Raji (cell line): ENCODE measurements around the gene OSBPL3.

Source experiments
- POLR2A ChIP-seq: IDR thresholded peaks from 2 replicates; pipeline ENCODE4 v1.6.1; 2011; ENCODE audit warnings: low read depth, low read length, control low read depth; ENCODE audit not compliant: insufficient read depth

OSBPL3 gene

DNA sequence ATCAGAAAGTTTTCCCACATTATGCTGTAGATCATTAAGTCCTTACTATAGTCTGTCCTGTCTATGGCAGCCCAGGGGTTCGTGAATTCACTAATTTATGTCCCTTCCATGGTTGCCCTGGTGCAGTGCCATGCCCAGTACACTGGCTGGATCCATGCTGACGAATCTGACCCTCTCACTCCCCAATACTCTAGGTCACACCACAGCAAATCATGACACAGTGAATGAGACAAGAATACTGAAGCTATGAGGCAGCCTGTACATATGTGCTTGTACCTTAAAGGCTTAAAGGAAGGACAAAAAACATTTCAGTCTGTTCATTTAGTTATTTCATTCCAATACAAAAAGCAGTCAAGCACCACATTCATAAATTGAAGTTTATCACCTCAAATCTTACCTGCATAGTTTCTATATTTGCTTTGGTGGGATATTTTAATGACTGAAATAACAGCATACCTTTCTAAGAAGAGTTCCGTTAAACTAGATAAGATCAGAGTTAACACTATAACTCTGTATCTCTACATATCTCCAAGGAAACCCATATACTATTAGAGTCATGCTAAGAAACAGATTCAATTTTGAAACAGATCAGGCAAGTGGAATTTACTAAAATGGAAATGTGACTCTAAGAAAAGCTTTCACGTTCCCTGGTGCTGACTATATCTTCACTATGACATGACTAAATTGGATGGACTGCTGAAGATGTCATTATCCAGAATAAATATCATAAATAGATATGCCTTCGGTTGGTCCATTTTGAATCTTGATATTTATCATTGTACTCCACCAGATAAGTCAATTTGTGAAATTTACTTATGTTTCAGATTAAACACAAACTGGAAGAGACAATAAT, 36.7 kb downstream of the OSBPL3 start:
- TF ChIP-seq POLR2A, result no peak

- TF ChIP-seq POLR2A, result no peak
Measured at GRCh38 chr7:24942226-24942625, 37.8 kb downstream of the OSBPL3 start.

- no peak for TF ChIP-seq POLR2A
Measured at GRCh38 chr7:24939416-24939815, 40.6 kb downstream of the OSBPL3 start.

- TF ChIP-seq POLR2A, result no peak
Measured at GRCh38 chr7:24936121-24936824, 43.7 kb downstream of the OSBPL3 start.

GRCh38 chr7:24933298-24933697, 46.7 kb downstream of the OSBPL3 start:
- no peak for TF ChIP-seq POLR2A

GRCh38 chr7:24932815-24933214, 47.2 kb downstream of the OSBPL3 start:
- no peak for TF ChIP-seq POLR2A

GRCh38 chr7:24932389-24932788, 47.6 kb downstream of the OSBPL3 start:
- TF ChIP-seq POLR2A, result no peak

DNA sequence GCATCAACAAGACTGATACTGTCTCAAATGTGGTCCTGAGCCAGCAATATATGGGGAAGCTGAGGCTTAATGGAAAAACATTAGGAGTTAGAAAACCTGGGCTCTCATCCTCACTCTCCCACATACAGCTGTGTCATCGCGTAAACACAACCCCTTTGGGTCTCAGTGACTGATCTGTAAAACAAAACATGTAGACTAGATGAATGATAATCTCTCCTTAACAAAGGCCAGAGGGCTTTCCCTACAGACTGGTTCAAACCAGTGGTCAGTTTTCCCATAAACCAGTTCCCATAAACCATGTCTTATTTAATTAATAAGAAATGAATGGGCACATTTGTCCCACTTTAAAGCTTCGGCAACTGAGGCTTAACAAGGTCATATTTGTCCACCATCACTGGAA, 48.1 kb downstream of the OSBPL3 start:
- TF ChIP-seq POLR2A, result no peak

- no peak for TF ChIP-seq POLR2A
Measured at GRCh38 chr7:24930856-24931255, 49.1 kb downstream of the OSBPL3 start.

- no peak for TF ChIP-seq POLR2A
Measured at GRCh38 chr7:24926623-24927524, 53.1 kb downstream of the OSBPL3 start.

DNA sequence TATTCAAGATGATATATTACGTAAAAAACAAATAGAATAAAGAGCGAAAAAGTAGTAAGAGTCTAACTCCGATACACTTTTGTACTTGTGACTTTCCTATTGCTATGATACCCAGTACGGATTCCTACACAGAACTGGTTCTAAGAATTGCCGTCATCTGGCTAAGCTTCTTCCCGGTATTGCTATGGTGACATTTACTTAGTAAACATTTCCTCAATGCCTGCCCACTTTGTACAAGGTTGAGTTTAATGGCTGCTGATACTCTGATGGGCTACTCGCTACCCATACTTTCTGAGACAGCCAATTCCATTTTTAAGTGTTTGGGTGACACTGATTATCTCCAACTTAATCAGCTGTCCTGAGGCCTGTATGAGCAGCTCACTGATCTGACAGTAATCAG, 55.6 kb downstream of the OSBPL3 start:
- TF ChIP-seq POLR2A, result no peak

GRCh38 chr7:24923172-24923865, 56.7 kb downstream of the OSBPL3 start:
- no peak for TF ChIP-seq POLR2A

DNA sequence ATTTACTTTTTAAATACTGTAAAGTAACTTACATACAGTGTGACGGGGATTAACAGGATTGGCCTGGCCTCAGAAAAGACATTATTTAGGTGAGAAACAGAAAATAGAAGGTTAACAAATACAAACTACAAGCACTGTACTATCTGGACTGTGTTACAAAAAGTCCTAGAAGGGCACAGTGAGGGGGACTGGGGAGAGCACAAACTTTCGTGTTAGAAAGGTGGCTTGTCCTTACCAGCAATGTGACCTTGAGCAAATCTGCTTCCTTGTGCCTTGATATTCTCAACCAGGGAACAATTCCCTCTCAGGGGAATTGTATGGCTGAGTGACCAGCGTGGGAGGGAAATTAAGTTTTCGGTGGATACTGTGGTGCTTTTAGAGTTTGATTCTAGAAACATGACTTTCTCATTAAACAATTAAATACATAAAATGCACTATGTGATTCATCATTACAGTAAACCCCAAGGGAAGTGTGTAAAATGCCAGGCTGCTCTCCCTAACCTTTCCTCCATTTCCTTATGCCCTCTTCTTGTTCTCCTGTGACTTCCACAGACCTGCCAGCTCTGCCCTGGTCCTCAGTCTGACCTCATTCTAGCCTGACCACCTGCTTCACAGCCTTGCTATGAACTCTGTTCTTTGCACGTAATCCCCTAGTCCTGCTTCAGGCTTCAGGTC, 57.7 kb downstream of the OSBPL3 start:
- TF ChIP-seq POLR2A, result no peak

- TF ChIP-seq POLR2A, result no peak
Measured at GRCh38 chr7:24921362-24921679, 58.7 kb downstream of the OSBPL3 start.
